Measurements from ENCODE around the gene ST8SIA2.

ST8SIA2 gene

DNA sequence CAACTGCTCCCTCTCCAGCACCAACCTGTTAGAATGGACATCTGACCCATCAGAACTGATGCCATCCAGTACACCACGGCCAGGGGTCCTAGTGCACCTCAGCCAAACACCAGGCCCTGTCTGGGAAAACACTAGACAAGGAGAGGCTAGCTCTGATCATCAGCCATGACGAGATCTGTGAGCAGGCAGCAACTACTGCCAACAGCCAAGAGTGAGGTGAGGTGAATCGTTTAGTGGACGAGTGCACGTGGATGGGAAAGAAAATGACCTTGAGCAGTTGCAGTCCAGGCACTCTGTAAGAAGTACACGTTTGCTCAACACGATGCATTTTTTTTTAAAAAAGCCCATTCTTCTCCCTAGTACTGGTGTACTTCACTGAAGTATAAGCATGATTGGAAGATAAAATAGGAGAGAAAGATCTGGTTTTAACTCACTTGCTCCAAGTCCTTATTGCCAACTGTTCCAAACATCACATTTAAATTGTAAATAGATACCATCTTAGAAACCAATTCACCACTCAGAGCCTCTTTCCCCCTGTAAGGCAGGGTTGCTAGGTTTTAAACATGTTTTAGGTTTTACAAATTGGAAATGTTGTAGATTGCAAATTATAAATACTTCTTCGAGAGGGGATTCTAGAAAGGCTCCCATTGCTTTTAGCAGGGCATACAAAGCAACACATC, 5.7 kb downstream of the ST8SIA2 start:
- DNase-seq, result no peak

DNA sequence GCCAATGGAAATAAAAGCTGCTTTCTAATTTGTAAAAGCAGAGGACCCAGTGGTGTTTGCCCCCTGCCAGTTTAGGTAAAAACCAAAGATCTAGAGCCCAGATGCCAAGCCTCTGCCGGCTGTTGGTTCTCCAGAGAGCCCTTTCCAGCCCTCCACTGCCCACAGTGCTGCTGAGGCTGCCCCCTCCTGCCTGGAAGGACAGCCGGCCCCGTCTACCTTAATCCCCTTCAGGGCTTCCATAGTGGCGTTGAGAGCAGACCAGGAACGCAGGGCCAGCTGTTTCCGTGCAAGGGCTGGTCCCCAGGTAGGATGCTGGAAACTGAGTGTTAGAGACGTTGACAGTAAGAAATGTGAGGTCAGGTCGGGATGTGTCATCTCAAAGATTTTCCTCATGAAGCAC, 6.9 kb downstream of the ST8SIA2 start:
- no peak for DNase-seq

DNA sequence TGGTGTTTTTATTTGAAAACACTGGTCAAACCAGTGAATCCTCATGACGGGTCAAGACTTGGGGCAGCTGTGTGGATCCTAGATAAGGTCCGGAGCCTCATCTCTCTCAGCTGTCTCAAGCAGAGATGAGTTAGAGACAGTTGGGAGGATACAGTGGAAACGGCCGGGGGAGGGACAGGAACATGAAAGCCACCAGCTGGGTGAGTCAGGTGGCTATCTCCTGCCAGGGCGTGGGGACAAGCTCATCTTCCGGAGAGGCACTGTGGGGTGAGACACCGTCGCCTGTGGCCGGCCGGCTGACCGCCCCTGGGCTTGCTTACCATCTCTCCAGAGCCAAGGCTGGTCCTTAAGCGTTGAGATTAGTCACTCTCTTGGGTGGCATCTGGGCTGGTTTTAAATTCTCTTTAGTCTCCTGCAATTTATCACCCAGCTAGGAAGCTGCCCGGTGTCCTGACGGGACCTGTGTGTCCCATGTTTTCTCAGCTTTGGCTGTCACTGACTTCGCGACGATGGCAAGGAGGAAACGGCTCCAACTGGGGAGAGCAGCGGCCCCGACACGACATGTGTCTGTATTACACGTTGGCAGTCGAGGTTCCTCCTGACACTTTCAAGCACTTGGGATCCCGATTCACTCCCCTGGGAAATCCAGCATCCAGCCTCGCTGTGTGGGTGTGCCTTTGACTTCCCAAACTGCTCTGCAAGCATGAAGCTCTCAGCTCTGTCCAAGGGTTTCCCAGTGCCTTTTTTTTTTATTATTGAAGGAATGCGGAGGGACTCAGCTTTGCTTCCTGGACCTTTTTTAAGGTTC, 7.5 kb downstream of the ST8SIA2 start:
- no peak for DNase-seq

DNA sequence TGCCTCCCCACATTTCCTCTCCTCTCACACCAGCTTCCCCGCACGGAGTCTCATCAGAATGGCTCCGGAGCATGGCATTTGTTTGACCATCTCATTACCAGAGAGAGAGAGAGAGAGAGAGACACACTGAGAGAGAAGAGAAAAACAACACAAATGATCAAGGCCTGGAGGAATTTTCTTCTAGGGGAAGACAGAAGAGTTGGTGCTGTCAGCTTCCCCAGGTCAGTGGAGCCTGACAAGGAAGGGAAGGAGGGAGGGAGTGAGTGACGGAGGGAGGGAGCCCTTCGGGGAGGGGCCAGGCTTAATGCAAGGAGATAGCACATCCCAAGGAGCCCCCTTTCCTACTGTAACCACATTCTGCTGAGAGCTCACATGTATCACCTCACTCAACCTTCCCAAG, 9.1 kb downstream of the ST8SIA2 start:
- DNase-seq, result no peak

DNA sequence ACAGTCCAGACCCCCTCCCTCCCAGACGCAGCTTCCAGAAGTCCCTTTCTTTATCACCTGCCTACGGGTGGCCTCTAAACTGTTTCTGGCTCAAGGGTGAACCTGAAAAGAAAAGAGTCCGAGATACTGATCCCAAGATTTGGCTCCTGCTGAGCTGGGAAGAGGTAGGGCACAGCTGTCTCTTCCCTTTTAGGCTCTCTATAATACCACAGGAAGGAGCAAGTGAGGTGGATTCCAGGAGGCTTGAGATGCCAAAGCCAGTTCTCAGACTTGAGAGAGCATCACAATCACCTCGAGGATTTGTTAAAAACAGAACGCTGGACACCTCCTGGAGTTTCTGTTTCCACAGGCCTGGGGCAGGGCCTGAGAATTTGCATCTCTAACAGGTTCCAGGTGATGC, 12.3 kb downstream of the ST8SIA2 start:
- DNase-seq, result no peak

DNA sequence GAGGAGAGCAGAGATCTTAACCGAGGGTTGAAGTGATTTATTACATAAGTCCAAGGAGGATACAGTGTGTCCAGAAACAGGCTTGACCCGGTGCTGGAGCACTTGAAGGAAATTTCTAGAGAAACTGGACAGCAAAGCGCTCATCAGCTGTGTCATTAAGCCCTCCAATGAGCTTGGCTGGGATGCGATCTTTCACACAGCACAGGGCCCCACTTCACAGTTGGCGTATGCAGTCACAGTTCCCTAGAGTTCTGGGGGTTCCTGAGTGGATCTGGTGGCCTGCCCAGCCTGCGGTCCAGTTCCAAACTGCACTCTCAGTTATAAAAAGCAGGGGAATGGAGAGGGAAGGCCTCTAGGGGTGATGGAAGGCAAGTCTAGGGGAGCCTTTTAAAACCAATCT, 13.6 kb downstream of the ST8SIA2 start:
- peak; percentile 77 for DNase-seq

DNA sequence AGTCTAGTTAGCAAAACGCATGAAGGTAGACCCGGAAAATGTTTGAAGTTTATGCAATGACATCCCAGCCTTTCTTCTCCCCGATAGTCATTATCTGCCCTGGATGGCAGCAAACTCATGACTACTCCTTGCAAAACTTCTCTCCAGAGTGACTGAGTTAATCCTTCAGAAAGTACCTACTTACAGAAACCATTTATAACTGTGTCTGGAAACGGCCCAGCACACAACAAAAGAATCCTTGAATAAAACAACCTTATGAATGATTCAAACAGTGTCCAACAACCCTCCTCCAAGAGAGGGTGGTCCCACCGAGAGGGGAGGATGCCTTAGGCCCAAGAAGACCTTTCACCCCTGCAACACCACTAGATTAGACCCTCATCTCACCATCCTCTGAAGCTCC, 14.2 kb downstream of the ST8SIA2 start:
- DNase-seq, result no peak

DNA sequence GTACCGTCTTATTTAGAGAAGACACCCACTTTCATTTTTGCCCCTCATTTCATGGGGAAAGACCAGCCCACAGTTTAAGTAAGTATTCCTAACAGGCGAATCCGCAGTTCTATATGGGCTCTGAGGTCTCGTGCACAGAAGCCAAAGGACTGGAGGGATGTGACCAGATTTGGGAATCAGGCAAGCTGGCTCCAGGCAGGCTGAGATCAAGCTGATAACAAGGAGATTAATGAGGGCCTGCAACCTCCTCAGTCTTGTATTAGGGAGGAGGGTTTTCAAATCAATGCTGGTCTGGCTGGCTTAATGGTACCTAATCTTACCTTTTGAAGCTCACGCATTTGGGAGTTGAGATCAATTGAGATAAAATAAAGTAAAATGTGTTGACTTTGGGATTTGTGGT, 15.3 kb downstream of the ST8SIA2 start:
- DNase-seq, result no peak

DNA sequence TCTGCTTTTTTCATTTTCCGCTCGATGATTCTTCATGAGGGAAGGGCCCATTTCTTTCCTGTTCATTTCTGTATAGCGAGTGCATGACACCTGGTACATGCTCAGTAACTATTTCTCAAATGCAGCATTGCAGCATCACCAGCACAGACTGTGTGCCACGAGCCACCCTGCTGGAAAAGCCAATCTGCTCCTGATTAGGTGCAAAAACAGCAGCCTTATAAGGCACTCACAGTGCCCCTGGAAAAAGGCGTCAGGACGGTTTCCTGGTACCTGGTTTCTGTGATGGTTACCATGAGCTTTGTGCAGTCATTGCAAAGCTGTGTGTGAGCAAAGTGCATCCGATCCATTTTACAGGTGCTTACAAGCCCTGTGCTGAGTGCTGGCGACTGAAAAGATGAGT, 15.8 kb downstream of the ST8SIA2 start:
- no peak for DNase-seq

DNA sequence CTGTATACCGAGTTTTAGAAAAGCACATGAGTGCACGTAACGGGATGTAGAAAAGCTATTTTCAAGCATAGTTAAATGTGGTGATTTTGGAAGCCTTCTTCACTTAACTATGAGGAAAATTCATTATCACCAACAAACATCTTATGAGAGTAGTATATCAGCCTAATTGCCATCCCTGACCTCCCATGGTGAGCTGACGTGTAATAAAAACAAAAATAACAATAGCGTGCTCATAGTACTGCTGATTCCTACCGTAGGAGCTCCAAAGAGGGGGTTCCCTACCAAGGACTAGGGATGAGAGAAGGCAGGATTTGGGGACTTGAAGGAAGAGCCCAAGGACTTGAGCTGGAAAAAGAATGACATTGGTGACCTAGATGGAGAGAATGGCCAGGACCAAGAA, 16.9 kb downstream of the ST8SIA2 start:
- no peak for DNase-seq

DNA sequence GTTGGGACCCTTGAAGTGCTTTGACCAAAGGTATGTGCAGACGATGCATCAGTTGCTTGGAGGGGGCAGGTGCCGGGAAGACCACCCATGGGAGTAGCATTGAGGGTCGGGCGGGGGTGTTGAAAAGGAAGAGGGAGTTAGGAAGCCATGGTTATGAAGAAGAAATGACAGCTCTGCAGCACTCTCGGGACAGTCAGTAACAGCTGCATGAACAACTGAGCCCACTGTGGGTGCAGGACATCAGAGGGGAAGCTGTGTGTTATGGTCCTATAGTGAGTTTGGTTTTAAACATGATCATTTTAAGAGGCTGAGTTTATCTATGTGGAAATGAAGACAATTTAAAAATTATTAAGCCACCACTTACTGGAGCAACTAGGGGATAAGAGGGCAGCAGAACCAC, 17.6 kb downstream of the ST8SIA2 start:
- DNase-seq, result no peak

DNA sequence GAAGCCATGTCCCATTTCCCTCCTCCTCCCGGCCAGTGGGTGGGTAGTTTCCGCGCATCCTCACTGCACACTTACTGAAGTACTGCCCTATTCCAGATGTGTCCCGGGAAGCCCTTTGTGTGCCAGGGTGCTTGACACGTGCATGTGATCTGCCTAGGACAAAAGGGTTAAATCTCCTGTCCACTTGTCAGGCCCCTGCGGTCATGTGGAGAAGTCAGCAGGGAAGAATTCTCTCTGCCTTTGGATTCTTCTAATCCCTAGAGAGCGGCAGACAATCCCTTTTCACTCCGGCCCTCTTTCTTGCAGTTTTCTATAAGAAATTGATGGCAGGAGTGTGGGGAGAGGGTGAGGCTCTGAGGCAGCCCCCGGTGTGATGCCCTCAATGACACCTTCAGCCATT, 19.8 kb downstream of the ST8SIA2 start:
- no peak for DNase-seq

DNA sequence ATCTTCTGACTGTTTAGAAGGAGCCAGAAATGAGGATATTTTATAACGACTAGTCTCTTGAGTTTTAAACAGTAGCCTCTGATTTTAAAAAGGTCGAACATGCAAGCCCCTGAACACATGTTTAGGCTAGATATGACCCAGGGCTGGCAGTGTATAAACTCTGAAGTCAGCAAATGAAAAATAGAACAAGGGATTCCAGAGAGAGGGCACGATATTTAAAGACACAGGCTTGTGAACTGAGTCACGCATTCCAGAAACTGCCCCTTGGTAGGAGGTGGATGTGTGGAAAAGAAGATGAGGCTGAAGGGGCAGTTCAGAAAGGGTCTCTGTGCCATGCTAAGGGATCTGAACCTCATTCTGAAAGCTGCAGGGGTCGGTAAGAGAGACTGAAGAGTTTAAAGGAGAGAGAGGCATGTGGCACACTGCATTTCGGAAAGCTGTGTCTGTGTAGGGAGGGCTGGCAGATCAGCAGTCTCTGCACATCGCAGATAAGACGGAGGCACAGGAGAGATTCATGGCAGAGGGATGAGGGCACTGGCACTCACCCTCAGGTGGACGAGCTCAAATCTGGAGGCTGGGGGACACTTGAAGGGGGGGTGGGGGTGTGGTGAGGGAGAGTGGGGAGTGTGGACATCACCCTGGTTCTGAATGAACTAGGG, 22.1 kb downstream of the ST8SIA2 start:
- no peak for DNase-seq

DNA sequence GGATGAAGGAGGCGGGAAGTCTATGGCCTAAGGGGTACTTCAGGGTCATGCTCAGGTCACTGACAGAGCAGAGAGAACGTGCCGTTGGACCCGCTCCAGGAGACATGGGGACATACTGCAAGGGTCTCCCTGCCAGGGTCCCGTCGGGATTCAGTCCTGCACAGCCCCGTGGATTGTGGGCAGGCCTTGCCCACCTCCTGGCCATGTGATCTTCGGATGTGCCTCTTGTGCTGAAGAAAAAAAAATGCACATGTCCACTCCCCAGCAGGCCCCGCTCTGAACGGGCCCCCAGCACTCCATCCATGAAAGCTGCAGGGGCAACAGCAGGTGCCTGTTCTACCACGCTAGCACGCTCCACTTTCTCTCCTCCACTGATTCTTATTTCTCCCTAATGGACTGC, 22.9 kb downstream of the ST8SIA2 start:
- no peak for DNase-seq

DNA sequence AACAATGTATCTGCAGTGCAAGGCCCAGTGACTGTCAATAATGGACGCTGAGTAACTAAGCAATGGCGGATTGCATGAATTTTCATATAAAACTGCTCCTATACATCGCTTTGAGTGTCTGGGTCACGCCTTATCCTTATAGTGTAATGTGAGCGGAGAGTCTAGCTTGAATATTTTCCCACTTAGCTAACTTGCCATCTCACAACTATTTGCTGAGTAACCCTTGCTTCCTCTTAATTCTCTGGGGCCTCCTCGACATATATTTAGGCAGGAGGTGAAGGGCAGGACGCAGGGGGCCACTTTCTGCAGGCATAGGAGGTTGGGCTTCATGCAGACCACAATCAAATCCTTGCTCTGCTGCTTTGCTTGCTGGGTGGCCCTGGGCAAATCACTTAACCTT, 24.0 kb downstream of the ST8SIA2 start:
- DNase-seq, result no peak

DNA sequence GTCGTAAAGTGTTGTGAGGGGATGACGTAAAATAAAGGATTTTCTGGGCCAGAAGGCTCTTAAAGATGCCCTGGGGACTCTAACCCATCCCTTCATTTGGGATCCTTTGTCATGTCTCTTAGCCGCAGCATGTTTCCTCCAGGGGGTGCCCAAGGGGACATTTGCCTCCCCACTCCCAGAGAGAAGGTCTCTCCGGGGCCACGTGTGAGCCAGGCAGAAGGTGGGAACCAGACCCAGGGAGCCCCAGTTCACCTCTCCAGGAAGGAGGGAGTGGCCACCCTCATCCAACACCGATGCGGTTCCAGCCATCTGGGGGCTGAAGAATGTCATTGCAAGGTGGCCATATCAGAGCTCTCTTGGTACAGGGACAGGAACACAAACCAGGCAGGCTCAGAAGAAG, 25.2 kb downstream of the ST8SIA2 start:
- DNase-seq, result no peak

DNA sequence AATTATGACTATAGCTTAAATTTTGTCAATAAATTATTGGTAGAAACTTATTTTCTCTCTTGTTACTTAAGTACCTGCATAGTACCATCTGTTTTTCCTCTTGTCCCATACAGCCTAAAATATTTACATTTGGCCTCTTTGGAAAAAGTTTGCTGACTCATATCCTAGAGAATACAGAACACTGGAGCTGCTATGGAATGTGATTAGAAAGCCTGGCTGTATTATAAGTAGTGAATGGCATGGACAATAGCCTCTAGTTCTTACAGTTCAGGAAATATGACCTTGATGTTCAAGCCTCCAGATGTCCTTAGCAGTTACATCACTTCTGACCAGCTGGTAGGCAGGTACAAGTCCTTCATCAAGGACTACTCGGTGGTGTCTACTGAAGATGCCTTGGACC, 28.3 kb downstream of the ST8SIA2 start:
- no peak for DNase-seq

DNA sequence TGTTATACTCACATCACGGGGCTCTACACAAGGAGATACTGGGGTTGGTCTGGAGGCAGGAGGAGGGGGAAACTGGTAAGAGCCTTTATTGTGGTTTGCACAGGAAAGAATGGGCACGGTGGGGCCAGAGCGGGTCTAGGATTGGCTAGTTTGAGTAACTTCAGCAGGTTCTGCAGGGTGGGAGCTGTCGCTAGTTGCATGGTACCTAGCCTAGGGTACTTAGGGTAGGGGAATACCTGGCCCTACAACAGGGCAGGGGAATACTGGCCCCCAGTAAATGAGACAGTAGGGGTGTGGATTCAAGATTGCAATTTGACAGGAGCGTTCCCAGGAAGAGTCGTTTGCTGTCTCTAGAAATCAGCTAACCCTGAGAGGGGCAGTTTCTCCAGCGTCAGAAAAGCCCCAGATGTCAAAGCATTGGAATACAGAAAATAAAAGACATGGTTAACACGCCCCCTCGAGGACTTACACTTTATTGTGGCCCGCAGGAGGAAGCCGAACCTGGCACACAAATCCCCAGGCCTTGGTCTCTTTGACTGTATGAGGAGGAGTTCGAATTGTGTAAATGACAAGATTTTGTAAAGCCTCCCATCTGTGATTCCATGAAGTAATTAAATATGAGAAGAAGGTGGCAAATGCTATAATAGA, 32.0 kb downstream of the ST8SIA2 start:
- no peak for DNase-seq

DNA sequence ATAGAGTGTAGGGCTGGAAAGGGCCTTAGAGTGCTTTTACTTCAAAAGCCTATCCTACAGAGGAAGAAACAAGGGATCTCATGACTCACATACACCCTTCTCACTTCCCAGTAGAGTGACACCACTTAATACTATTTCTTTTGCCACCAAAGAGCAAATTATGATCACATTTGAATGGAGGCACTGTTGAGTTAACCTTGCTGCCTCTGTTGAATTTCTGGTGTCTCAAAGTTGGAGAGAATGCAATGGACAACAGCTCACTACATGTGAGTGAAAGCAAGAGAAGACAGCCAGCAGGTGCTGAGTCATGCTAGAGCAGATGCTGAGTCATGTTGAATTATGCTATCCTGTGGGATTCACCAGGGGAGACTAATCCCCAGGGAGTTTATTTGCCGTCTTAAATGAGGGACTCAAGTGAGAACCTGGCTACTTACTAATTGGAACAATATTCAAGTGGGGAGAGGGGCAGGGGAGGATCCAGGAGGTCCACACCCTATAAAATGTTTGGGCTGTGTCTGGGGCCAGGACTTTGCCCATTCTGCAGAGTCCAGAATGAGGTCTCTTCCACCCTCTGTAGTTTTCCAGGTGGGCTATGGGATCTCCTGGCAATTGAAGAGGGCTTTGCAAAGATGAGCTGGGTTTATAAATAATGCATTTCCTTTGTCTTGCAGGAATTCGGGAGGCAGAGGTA, 35.8 kb downstream of the ST8SIA2 start:
- DNase-seq, result no peak

DNA sequence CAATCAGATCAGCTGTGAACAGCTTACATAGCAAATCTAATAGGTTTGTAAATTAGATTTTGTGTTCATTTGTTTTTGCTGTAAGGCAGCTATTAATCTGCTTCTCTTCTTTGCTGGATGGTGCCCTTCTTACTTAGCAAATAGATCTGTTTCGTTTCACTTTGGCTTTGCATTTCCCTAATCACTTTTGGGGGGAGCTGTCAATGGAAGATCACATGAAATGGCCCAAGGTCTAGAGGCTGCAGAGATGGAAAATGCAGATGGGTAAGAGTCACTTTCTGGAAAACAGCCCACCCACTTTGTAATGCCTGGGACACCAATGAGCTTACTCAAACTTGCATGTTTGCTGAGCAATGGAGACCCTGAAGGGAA, 36.4 kb downstream of the ST8SIA2 start:
- DNase-seq, result no peak

DNA sequence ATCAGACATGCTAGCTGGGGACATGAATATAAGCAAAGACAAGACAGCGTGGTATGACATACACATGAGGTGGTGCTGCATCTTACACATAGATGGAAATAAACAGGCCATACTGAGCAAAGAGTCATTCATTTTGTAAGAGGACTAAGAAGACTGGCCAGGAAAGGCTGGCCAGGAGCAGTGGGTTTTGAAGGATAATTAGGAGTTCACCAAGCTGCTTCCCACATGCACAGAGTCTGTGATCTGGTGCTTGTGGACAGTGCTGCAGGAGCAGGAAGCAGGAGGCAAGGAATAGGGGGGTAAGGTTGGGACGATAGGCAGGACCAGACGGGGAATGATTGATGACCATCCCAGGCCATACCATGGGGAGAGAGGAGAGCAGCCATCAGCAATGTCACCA, 41.5 kb downstream of the ST8SIA2 start:
- no peak for DNase-seq

DNA sequence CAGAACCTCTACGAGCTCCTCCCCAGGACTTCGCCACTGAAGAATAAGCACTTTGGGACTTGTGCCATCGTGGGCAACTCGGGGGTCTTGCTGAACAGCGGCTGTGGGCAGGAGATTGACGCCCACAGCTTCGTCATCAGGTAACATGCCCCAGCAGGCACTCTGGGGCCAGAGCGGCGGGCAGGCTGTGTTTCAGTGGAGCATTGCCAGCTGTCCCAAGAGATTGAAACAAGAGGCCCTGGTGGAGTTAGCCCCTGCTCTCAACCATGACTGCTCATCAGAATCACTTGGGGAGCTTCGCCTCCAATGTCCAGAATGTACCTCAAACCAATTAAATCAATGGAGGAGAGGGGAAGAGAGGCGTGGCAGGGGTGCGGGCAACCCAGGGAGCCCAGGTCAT, 44.8 kb downstream of the ST8SIA2 start:
- DNase-seq, result no peak

DNA sequence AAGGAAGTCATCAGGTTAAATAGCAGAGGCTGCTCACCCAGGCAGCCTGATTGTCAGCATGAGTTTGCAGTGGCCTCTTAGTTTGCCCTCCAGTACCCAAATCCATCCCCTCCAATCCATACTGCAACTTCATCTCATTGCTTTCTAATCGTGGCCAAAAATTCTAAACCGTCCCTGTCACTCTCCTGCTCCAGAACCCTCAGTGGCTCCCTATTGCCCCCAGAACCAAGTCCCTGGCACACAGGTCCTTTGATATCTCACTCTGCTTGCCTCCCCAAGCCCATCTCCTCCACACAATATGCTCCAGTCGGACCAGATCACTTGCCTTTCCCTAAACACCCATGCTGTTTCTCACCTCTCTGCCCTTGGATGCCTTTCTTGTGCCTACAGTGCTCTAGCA, 49.7 kb downstream of the ST8SIA2 start:
- no peak for DNase-seq

All from right hindlimb (tissue), 1 donor.